Smooth muscle cell (in vitro differentiated cells): ENCODE results near the gene SOX6. TPM values are rescaled to one million over a fixed set of nuclear protein-coding genes. Genes with fewer than 3 reads are reported as not detected.

Experiments used
- DNase-seq: peaks from one replicate; lab custom pipeline; 2025; ENCODE audit not compliant: unreplicated experiment; lab: John Stamatoyannopoulos, UW
- H2AFZ ChIP-seq: fragments of 200-600 bp; sonication (generic); 2 replicates; pipeline ENCODE4 v1.6.0; 2016; ENCODE audit warnings: antibody characterized with exemption, low read depth, mild to moderate bottlenecking
- H3F3A ChIP-seq: fragments of 200-600 bp; sonication (generic); 2 replicates; pipeline ENCODE4 v1.6.0; 2017; ENCODE audit warnings: antibody characterized with exemption, low read depth
- H3K27ac ChIP-seq: fragments of 200-600 bp; sonication (generic); 2 replicates; pipeline ENCODE4 v1.5.1; 2016; ENCODE audit warnings: low read depth, mild to moderate bottlenecking
- H3K27me3 ChIP-seq: fragments of 200-600 bp; sonication (generic); 2 replicates; pipeline ENCODE4 v1.6.1; 2016; ENCODE audit warnings: low read depth, mild to moderate bottlenecking
- H3K36me3 ChIP-seq: fragments of 200-600 bp; sonication (generic); 2 replicates; pipeline ENCODE4 v1.5.1; 2016; ENCODE audit warnings: low read depth
- H3K4me1 ChIP-seq: fragments of 200-600 bp; sonication (generic); 2 replicates; pipeline ENCODE4 v1.5.1; 2016; ENCODE audit warnings: low read depth
- H3K4me2 ChIP-seq: fragments of 200-600 bp; sonication (generic); 2 replicates; pipeline ENCODE4 v1.6.0; 2016; ENCODE audit warnings: mild to moderate bottlenecking
- H3K4me3 ChIP-seq: fragments of 200-600 bp; sonication (generic); 2 replicates; pipeline ENCODE4 v1.5.1; 2016; ENCODE audit warnings: mild to moderate bottlenecking
- H3K79me2 ChIP-seq: fragments of 200-600 bp; sonication (generic); 2 replicates; pipeline ENCODE4 v1.6.0; 2016; ENCODE audit warnings: low read depth, mild to moderate bottlenecking
- H3K9ac ChIP-seq: fragments of 200-600 bp; sonication (generic); 2 replicates; pipeline ENCODE4 v1.6.0; 2016; ENCODE audit warnings: low read depth
- H3K9me3 ChIP-seq: fragments of 200-600 bp; sonication (generic); replicated peaks from 2 replicates; pipeline ENCODE4 v1.5.1; 2016; ENCODE audit warnings: low read depth
- H4K20me1 ChIP-seq: fragments of 200-600 bp; sonication (generic); 2 replicates; pipeline ENCODE4 v1.6.0; 2016; ENCODE audit warnings: low read depth
- CTCF ChIP-seq: fragments of 200-600 bp; sonication (generic); IDR thresholded peaks from 2 replicates; pipeline ENCODE4 v1.5.1; 2017; ENCODE audit warnings: borderline replicate concordance, mild to moderate bottlenecking, antibody characterized with exemption; ENCODE audit not compliant: insufficient read depth, poor library complexity, severe bottlenecking
- WGBS: methylation state at CpG from one replicate; pipeline ENCODE4 v1.1.7; 2016; ENCODE audit warnings: low lambda C conversion rate; 5-methylcytosine and 5-hydroxymethylcytosine counted together
- polyA plus RNA-seq: library from polyadenylated mRNA; unstranded; fragments of >200 nt; fragmentation: Nextera tagmentation; extraction: Ambion mirVana; gene quantifications from 2 replicates; pipeline ENCODE4 v1.2.1, GENCODE V29; 2016
- total RNA-seq: library from RNA; depleted of rRNA; stranded (reverse); fragments of >200 nt; gene quantifications from 2 replicates; pipeline ENCODE4 v1.2.3, GENCODE V29; 2014

Gene SOX6
- total and polyA plus RNA-seq, 2 experiments from 2014 or later, result 11.2 to 27.6 TPM

GRCh38 chr11:16093889-16094653 is 262.3 kb downstream of the SOX6 start:
- no peak for TF ChIP-seq CTCF
- no peak for DNase-seq
- peaks cover 28% of the 10 kb centered on the region for H3K4me1 ChIP-seq

GRCh38 chr11:16091862-16092261 is 264.5 kb downstream of the SOX6 start:
- Histone ChIP-seq H3K27me3 (no peaks in the 10 kb centered on the region), H3K4me3 (no peak overlapping the region), H3K79me2 (no peaks in the 10 kb centered on the region), H3K27ac (no peak overlapping the region), H4K20me1 (no peaks in the 10 kb centered on the region), H3K4me1 (peaks cover 20% of the 10 kb centered on the region), H3K4me2 (no peak overlapping the region), H3K9me3 (no peaks in the 10 kb centered on the region), H3K36me3 (no peaks in the 10 kb centered on the region), H3F3A (peaks cover 4% of the 10 kb centered on the region), H3K9ac (no peak overlapping the region), H2AFZ (no peak overlapping the region)
- DNase-seq, result no peak
- WGBS, result 74% methylated on average over 1 of the region's 1 CpG
- no peak for TF ChIP-seq CTCF

More at GRCh38 chr11:16093889-16094653, 262.3 kb downstream of the SOX6 start:
- Histone ChIP-seq H3K27me3 (no peaks in the 10 kb centered on the region), H3K27ac (no peak overlapping the region), H3K9me3 (no peaks in the 10 kb centered on the region), H3F3A (no peaks in the 10 kb centered on the region), H3K4me2 (no peak overlapping the region), H3K4me3 (no peak overlapping the region), H2AFZ (no peak overlapping the region), H3K79me2 (no peaks in the 10 kb centered on the region), H3K36me3 (no peaks in the 10 kb centered on the region), H4K20me1 (no peaks in the 10 kb centered on the region), H3K9ac (no peak overlapping the region)
- 78% methylated on average over 3 of the region's 3 CpGs for WGBS

- Histone ChIP-seq H3K79me2 (no peaks in the 10 kb centered on the region), H2AFZ (no peak overlapping the region), H3K9me3 (no peaks in the 10 kb centered on the region), H3K4me1 (peaks cover 28% of the 10 kb centered on the region), H3K27me3 (no peaks in the 10 kb centered on the region), H3K9ac (no peak overlapping the region), H3F3A (peaks cover 11% of the 10 kb centered on the region), H4K20me1 (no peaks in the 10 kb centered on the region), H3K4me3 (no peak overlapping the region), H3K27ac (no peak overlapping the region), H3K4me2 (no peak overlapping the region), H3K36me3 (no peaks in the 10 kb centered on the region)
- TF ChIP-seq CTCF, result no peak
- 91% methylated on average over 1 of the region's 1 CpG for WGBS
- no peak for DNase-seq
Observed at GRCh38 chr11:16089481-16089880, 266.9 kb downstream of the SOX6 start.

GRCh38 chr11:16088774-16089173 is 267.6 kb downstream of the SOX6 start:
- WGBS, result 86% methylated on average over 1 of the region's 1 CpG
- no peak overlapping the region for H2AFZ ChIP-seq
- H4K20me1 ChIP-seq, result no peaks in the 10 kb centered on the region
- no peaks in the 10 kb centered on the region for H3K79me2 ChIP-seq
- H3K27me3 ChIP-seq, result no peaks in the 10 kb centered on the region
- H3F3A ChIP-seq, result peaks cover 11% of the 10 kb centered on the region
- no peaks in the 10 kb centered on the region for H3K36me3 ChIP-seq
- H3K9me3 ChIP-seq, result no peaks in the 10 kb centered on the region
- H3K27ac ChIP-seq, result no peak overlapping the region
- H3K9ac ChIP-seq, result no peak overlapping the region
- H3K4me1 ChIP-seq, result peaks cover 28% of the 10 kb centered on the region
- H3K4me2 ChIP-seq, result no peak overlapping the region
- TF ChIP-seq CTCF, result no peak
- no peak overlapping the region for H3K4me3 ChIP-seq
- DNase-seq, result no peak
